Brain pericyte (primary cell): ENCODE data around the gene KIRREL3.
"Not testable (repeated sequence)": the region's sequence is repeated elsewhere in the genome, so short reads cannot be mapped to it uniquely, and the experiment has no call there.

ENCODE experiments used
- DNase-seq: peaks from one replicate; pipeline ENCODE4 v3.0.0-alpha.2; 2012; ENCODE audit warnings: low read depth, low spot score

The KIRREL3 gene

DNA sequence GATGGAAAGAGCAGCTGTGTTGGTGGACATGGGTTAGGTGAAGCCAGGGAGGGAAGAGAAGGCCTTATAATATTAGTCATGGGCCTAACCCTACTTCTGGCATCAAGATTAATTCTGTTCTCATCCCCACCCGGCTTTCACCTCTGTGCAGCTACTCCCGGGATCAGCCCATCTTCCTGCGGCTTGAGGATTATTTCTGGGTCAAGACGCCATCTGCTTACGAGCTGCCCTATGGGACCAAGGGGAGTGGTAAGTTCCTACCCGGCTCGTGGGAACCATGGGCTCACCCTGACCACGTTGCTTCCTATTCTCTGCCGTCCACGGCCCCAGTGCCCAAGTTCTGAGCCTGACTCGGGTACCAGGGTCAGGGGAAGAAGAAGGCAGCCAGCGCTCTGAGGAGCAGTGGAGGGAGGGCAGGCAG lies 593.5 kb downstream of the KIRREL3 start:
- DNase-seq: no peak

DNA sequence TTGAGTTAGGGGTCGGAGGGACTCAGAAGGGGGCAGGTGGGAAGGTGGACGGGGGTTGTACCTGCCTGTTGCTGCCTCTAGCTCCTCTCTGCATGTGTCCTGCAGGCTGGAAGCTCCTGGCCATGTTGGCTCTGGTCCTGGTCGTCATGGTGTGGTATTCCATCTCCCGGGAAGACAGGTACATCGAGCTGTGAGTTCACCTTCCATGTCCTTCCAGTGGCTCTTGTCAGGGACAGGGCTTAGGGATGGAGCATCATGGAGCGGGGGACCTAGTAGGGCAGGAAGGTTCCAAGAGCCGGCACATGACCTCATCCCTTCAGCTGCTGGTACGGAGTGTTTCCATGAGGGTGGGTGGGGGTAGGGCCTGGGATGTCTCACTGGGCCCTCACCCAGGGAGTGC lies 594.2 kb downstream of the KIRREL3 start:
- DNase-seq: no peak

DNA sequence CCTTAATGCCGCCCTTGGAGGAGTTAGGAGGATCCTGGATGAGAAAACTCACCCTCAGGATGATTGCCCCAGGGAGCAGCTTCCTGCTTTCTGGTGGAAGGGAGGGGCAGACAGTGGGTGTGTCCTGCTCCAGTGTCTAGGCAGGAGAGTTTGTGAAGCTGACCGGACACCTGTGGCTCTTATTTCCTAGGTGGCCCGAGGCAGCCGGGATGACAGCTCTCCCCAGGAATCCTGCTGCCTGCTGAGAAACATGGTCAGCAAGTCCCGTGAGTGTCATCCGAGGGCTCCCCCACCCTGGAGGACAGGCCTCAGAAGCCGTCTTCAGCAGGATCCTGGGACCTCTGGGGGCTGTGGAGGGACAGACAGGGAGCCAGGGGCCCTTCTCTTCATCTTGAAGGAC lies 594.7 kb downstream of the KIRREL3 start:
- no peak for DNase-seq

DNA sequence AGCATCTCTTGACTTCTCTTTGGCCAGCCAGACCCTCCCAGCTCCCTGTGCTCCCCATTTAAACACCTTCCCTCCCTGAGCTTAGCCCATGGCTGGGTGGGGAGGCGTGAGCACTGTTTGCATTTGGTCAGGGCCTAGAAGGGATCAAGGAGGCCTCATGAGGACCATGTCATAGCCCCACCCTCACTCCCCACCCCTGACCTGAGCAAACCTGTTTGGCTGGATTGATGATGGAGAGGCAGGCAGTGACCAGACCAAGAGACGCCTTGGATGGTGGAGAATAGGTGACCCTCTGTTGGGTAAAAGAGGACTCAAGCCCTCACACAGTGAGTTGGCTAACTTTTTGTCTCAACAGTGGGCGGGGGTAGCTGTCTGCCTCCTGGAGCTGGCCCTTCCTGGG lies 595.2 kb downstream of the KIRREL3 start:
- no peak for DNase-seq

DNA sequence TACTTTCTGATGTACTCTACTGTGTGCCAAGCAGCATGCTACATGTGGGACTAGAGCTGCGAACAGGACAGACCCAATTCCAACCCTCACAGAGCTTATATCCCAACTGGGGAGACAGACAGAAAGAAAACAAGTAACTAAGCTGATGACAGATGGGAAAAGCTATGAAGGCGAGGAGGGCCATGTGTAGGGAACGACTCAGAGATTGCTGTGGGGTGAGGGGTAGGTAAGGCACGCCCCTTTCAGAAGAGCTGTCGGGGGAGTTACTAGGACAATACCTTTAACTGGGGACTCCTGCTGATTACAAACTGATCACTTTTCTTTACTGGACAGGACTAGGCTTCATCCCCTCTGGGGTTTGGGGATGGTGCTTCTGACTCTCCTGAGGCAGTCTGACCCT lies 596.2 kb downstream of the KIRREL3 start:
- no peak for DNase-seq

DNA sequence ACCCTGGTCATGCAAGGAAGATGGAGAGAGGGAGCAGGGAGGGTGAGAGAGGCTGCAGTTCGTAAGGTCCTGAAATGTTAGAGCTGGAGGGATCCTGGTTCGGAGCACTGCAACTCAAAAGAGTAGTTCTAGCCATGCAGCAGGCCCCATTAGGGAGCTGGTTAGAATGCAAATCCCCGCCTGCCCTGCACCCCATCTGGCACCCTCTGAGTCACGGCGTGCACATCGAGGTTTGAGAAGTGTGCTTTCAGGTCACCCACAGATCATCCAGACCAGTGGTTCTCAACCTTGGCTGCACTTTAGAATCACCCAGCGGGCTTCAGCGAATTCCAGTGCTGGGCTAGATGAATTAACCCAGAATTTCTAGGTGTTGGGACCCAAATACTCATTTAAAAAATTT lies 596.9 kb downstream of the KIRREL3 start:
- no peak for DNase-seq

DNA sequence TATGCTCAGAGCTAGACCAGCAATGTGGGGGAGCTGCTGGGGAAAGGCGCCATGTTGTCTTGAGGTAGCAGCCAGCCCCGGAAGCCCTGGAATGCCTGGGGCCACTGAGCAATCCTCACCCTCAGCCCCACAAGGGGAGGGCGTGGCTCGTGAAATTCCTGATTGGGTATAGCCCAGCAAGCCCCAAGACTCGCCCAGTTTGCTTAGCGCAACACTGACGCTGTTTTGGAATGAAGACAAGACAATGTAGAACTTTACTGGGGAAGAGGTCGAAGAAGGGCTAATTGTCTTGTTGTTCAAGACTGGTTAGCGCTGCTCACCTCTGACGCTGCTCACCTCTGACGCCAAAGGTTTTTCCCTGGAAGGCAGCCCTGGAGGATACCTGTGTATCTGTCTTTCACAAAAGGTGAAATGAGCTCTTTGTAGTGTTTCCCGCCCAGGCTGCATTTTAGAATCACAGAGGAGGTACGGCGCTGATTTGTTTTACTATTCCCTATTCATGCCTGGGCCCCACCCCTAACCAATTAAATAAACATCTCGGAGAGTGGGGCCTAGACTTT lies 597.5 kb downstream of the KIRREL3 start:
- no peak for DNase-seq

DNA sequence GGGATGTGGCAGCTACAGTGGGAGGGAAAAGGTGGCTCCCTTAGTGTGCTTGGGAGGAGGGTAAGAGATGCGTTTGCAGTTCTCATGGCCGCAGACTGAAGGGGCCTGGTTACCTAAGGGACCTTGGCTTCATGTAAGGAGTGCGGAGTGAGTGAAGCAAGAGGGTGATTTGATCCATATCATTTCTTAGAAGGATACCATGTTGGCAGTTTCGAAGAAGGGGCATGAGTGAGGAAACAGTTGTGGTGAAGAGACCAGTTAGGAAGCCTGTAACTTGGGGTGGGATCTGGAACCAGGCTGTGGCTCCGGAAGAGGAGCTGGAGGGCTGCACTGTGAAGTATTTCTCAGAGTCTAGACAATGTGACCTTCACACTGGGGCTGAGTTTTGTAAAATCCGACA lies 600.1 kb downstream of the KIRREL3 start:
- DNase-seq: no peak

DNA sequence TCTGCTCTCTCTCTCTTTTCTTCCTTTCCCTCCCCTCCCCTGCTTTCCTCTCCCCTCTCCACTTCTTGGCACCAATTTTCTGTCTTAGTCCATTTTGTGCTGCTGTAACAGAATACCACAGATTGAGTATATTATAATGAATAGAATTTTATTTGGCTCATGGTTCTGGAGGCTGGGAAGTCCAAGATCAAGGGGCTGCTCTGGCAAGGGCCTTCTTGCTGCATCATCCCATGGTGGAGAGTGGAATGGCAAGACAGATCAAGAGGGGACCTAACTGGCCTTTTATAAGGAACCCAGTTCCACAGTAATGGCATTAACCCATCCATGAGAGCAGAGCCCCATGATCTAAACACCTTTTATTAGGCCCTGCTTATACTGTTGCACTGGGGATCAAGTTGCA lies 600.6 kb downstream of the KIRREL3 start:
- no peak for DNase-seq

DNA sequence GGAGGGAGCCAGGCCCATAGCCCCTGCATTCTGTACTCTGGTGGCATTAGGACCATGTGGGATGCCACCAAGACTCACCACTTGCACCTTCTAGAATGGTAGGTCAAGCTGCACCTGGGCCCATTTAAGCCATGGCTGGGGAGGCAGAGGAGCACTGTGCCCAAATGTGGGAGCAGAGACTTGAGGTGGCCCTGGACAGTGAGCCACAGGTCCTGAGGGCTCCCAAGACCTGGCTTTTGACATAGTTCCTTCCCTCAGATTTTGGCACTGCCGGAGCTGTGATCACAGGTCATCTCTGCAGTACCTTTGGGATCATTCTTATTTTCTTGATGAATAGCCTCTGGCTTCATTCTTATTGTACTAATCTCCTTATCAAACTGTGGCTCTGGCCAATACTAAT lies 601.8 kb downstream of the KIRREL3 start:
- DNase-seq: no peak

DNA sequence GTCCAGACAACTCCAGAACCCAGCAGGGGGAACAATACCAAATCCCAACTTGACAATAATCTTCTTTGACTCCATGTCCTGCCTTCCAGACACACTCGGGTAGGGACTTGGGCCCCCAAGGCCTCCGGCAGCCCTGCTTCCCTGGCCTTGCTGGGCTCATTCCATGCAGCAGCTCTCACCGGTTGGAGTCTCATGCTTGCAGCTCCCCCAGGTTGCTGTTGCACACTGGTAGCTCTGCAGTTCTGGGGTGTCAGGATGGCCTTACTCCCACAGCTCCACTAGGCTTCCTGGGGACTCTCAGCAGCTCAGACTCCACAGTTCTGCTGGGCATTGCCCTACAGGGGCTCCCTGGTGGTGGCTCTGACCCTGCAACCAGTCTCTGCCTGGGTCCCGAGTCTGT lies 602.3 kb downstream of the KIRREL3 start:
- DNase-seq: no peak

DNA sequence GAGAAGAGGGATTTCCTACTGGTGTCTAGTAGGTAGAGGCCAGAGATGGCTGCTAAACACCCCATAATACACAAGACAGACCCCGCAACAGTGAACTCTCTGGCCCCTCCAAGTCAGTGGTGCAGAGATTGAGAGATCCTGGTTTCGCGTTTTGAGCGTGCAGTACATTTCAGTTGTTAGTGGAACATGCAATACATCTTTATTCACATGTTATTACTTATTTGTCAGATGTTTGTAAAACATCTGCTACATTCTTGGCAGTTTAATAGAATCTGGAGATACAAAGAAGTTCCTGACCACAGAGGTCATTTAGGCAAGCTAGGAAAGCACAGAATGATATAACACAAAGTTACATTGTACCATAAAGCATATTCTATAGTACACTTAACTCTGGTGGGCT lies 603.6 kb downstream of the KIRREL3 start:
- DNase-seq: no peak

DNA sequence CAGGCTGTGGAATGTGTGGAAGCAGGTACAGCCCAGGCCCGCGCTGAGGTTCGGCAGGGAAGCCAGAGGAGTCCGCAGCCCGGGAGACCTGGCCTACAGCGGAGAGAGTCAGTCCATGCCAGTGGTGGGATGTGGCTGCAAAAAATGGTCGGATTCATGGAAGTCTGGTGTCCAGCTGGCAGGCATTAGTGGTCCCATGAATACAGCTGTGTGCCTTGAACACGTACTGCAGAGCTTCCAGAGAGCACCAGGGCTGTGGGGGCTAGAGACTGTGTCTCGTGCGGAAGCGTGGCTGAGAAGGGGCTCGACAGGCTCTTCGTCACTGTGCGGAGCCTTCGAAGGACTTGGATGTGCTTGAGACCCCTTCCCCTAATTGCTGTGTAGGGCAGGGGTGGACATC lies 604.3 kb downstream of the KIRREL3 start:
- not testable (repeated sequence) for DNase-seq

DNA sequence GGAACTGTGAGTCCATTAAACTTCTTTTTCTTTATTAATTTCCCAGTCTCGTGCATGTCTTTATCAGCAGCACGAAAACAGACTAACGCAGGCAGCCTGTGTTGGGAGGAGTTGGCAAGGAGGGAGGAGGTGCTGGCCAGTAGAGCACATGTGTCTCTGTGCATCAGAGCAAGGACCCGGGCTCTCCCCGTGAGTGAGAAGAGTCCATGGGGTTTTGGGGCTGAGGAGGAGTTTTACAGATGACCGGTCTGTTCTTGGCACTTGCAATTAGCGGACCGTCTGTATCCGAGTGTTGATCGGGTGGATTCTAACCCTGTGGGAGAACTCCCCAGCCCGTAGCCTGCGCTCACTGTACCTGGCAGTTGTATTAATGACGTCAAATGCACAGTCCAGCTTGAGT lies 604.8 kb downstream of the KIRREL3 start:
- not testable (repeated sequence) for DNase-seq

DNA sequence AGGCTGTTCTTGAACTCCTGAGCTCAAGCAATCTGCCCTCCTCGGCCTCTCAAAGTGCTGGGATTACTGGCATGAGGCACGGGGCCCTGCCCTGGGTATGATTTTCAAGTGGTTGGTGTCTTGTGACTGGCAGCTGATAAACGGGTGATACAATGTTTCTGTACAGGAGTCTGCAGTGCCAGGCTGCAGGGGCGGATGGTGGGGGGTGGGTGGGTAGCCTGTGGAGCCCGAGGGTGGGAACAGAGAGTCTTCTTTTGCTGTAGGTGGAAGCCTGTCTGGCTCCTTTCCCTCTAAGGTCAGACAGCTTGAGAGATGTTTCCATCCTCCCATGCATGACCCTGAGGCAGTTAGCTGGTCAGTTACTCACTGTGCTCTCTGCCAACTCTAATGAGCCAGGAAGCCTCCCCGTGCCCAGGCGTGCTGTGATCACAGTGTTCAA lies 605.9 kb downstream of the KIRREL3 start:
- DNase-seq: not testable (repeated sequence)

DNA sequence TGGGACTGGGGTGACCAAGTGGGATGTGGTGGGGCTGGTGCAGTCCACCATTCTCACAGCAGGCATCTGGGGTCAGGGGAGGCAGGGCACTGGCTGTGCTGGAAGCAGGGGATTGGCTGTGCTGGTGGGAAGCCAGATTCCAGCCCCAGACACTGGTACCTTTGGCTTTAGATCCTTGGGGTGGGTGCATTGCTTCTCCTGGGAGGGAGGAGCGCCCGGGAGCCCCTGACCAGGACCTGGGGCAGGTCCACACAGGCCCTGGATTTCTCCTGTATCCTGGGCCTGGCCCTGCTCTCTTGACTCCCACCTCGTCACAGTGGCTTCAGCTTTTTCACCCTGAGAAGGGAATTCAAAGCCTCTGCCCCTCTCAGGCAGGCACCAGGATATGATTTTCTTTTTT lies 606.5 kb downstream of the KIRREL3 start:
- no peak for DNase-seq

DNA sequence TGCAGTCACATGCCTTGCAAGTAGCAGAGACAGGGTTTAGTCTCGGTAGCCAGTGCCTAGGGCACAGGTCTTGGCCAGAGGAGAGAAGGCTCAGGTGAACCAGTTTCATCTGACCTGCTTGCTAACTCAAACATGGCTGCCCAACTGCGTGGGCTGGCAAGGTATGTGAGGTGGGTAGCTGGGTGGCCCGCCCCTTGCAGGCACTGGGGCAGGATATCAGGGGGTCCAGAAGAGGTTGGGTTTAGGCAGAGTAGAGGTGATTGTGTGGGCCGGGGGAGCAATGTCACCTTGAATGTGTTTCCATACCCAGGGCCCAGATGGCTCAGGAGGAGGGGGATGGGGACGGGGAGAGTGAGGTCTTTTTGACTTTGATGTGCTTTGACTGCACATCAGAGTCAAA lies 607.4 kb downstream of the KIRREL3 start:
- no peak for DNase-seq

DNA sequence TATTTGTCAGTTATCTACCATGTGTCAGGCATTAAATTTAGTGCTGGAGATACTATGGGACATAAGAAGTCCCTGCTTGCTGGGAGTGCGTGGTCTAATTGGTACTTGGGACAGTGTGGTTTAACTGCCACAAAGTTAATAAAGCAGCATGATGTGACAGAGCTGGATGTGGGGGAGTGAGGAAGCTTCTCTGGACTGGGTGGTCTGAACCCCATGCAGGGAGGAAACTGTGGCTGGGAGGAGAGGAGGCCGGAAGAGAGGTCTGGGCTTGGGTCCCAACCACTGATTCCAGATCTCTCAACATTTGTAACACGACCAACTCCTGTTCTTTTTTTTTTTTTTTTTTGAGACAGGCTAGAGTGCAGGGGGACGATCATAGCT lies 607.9 kb downstream of the KIRREL3 start:
- DNase-seq: no peak

DNA sequence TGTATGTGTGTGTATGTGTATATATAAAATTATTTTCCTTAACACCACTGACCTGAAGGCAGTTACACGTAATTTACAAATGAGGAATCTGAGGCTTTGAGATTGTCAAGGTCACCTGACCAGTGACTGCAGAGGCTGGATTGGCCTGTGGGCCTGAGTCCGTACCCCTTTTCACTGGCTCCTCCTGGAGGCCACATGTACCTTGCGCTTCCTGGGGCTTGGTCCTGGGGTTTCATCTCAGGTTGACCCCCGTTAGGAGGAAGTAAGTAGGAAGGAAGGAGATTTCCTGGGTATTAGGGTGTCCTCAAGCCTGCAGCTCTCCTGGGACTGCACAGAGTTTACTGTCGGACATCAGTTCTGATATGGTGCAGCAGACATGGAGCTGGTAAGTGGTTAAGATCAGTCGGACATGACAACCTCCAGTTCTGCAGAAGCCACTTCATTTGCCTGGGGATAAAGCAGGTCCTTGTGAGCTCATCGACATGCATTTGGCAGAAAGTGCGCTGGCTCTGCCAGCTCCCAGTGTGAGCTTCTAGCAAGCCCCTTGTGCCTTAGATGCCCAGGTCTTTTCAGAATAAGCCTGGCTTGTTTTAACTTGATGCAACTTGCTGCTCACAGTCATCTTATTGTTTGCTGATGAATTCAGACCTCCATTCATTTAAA lies 608.5 kb downstream of the KIRREL3 start:
- no peak for DNase-seq

DNA sequence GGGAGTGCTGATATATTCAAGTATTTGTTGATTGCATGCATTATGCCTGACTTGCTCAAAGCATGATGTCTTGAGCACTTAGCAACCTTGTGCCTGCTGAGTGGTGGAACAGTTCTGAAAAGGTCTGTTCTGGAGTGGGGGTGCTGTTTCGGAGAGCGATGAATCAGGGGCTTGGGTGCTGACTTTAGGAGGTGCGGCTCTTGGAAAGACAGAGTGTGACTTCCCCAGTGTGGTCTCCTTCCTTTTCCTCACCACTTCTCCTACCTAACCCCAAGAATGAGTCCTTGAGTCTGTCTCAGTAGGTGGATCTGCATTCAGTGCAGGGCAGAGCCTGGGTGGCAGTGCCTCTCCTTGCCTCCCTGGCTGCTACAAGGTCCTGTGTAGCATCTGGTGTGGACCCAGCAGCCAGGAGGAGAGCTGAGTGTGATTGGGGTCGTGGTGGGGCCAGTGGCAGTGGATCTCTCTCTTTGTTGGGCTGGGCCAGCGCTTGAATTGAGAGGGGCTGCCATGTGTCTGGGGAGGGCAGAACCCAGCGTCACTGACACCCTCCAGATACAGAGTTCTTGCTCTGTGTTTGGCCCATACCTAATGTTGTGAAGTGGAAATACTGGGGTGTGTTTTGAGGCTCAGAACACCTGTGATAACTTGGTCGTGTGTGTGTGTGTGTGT lies 609.1 kb downstream of the KIRREL3 start:
- no peak for DNase-seq

DNA sequence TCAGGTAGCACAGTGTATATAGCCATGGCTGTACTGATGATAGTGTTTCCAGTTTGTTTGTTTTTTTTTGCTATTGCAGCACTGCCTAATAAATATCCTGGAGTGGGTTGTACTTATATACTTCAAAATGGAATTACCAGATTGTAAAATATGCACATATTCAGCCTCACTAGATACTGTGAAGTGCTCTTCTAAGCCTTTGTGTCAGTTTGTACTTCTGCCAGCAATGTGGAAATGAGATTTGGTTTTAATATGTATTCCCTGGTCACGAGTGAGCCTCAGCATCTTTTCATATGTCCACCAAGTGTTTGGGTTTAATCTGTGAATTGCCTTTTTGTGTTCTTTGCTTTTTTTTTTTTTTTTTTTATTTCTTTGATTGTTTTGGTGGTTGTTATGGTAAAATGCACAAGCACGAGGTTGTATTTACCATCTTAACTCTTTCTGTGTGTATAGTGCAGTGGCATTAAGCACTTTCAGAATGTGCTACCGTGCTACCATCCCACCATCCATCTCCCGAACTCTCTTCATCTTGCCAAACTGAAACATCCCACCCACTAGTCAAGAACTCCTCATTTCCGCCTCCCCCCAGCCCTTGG lies 610.2 kb downstream of the KIRREL3 start:
- DNase-seq: no peak

DNA sequence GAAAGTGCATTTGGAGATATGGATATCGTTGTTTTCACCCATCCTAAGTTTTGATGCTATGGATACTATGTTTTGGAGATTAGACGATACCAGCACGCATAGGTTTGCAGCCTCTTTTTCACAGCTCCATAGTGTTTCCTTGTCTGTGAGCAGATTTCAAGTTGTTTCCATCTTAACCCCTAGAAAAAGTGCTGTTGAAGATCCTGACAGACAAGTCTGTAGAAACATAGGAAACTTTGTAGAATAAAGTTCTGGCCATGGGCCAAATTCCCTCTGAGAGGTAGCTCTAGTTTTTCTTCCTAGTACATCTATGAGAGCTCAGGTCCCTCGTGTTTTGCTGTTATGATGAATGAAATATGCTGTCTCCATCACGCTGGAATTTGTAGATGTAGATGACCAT lies 612.7 kb downstream of the KIRREL3 start:
- DNase-seq: no peak

DNA sequence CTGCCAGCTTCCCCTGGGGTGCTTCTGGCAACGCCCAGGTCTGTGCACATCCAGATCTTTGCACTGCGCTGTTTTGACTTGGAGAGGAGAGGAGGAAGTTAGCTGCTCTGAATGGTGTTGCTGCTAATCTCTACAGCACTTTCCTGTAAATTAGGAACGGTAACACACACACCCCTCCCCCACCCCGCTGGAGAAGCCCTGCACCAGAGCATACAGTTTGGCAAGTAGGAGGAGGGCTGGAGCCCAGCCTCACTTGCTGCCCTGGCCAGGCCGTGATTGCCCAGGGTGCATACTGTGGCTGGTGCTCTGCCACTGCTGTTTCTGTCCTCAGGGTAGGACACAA lies 613.9 kb downstream of the KIRREL3 start:
- not testable (repeated sequence) for DNase-seq
